ENCODE data around the gene RPS29. TPM values are rescaled to one million over a fixed set of nuclear protein-coding genes. Genes with fewer than 3 reads are reported as not detected.

Gene RPS29
- total and polyA plus RNA-seq, 2 of the 13 experiments (the other 11 are each of a cell fraction or from before 2014, with no cell fraction given): 4,303 to 8,215 TPM

DNA sequence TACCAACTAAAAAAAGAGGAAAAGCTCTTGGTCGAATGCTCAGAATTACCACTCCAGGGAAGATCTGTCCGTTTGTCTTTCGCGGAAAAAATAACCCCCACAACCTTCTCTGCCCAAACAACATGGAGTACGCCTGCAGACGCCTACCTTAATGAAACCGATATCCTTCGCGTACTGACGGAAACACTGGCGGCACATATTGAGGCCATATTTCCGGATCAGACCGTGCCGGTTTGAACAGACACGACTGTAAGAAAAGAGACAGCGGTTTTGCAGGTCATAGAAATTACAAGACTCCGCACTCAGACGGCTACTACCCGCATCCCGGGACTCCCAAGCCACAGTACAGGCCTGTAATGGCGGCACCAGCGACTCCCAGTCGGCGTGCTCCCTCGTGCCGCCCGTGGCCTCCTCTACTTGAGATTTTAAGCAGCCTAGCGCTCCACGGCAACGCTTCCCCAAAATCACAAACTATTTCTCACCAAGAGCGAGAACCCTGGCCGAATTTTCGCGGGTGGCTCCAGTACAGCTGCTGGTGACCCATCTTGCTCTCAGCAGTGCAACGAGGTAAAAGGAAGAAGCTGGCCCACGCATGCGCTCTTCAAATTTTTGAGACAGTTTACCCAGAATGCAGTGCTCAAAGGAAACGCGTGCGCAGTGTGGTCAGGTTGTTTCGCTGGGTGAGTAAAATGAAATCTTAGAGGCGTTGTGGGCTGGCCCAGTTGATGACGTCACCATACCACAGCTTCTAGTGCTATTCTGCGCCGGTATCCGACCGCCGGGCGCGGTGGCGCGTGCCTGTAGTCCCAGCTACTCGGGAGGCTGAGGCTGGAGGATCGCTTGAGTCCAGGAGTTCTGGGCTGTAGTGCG, at the start of gene RPS29 (continued):
- TF ChIP-seq, protein P1, sequence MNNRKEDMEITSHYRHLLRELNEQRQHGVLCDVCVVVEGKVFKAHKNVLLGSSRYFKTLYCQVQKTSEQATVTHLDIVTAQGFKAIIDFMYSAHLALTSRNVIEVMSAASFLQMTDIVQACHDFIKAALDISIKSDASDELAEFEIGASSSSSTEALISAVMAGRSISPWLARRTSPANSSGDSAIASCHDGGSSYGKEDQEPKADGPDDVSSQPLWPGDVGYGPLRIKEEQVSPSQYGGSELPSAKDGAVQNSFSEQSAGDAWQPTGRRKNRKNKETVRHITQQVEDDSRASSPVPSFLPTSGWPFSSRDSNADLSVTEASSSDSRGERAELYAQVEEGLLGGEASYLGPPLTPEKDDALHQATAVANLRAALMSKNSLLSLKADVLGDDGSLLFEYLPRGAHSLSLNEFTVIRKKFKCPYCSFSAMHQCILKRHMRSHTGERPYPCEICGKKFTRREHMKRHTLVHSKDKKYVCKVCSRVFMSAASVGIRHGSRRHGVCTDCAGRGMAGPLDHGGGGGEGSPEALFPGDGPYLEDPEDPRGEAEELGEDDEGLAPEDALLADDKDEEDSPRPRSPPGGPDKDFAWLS (CRISPR knock-in tag; IDR thresholded peaks at IDR 0.05; ENCODE audit: borderline replicate concordance): no peak
- TF ChIP-seq, protein P2, sequence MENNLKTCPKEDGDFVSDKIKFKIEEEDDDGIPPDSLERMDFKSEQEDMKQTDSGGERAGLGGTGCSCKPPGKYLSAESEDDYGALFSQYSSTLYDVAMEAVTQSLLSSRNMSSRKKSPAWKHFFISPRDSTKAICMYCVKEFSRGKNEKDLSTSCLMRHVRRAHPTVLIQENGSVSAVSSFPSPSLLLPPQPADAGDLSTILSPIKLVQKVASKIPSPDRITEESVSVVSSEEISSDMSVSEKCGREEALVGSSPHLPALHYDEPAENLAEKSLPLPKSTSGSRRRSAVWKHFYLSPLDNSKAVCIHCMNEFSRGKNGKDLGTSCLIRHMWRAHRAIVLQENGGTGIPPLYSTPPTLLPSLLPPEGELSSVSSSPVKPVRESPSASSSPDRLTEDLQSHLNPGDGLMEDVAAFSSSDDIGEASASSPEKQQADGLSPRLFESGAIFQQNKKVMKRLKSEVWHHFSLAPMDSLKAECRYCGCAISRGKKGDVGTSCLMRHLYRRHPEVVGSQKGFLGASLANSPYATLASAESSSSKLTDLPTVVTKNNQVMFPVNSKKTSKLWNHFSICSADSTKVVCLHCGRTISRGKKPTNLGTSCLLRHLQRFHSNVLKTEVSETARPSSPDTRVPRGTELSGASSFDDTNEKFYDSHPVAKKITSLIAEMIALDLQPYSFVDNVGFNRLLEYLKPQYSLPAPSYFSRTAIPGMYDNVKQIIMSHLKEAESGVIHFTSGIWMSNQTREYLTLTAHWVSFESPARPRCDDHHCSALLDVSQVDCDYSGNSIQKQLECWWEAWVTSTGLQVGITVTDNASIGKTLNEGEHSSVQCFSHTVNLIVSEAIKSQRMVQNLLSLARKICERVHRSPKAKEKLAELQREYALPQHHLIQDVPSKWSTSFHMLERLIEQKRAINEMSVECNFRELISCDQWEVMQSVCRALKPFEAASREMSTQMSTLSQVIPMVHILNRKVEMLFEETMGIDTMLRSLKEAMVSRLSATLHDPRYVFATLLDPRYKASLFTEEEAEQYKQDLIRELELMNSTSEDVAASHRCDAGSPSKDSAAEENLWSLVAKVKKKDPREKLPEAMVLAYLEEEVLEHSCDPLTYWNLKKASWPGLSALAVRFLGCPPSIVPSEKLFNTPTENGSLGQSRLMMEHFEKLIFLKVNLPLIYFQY (CRISPR knock-in tag; IDR thresholded peaks at IDR 0.05; ENCODE audit: borderline replicate concordance): peak; percentile 89
- TF ChIP-seq, protein P3, sequence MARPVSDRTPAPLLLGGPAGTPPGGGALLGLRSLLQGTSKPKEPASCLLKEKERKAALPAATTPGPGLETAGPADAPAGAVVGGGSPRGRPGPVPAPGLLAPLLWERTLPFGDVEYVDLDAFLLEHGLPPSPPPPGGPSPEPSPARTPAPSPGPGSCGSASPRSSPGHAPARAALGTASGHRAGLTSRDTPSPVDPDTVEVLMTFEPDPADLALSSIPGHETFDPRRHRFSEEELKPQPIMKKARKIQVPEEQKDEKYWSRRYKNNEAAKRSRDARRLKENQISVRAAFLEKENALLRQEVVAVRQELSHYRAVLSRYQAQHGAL (CRISPR knock-in tag; IDR thresholded peaks at IDR 0.05; ENCODE audit: not compliant biosample characterization): no peak
- no peak for TF ChIP-seq ISX (CRISPR knock-in tag; conservative IDR thresholded peaks at IDR 0.05)
- no peak for TF ChIP-seq NBN (conservative IDR thresholded peaks at IDR 0.05)
- TF ChIP-seq ZNF570 (CRISPR knock-in tag; IDR thresholded peaks at IDR 0.05; ENCODE audit: borderline replicate concordance): no peak
- TF ChIP-seq, protein P4, sequence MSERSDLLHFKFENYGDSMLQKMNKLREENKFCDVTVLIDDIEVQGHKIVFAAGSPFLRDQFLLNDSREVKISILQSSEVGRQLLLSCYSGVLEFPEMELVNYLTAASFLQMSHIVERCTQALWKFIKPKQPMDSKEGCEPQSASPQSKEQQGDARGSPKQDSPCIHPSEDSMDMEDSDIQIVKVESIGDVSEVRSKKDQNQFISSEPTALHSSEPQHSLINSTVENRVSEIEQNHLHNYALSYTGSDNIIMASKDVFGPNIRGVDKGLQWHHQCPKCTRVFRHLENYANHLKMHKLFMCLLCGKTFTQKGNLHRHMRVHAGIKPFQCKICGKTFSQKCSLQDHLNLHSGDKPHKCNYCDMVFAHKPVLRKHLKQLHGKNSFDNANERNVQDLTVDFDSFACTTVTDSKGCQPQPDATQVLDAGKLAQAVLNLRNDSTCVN (CRISPR knock-in tag; IDR thresholded peaks at IDR 0.05; ENCODE audit: borderline replicate concordance): no peak
- TF ChIP-seq KLF9 (CRISPR knock-in tag; IDR thresholded peaks at IDR 0.05; ENCODE audit: low read depth): no peak; the same call in 1 of the 2 replicates
- 0 out of 2 replicates have a peak, but pooled peaks have one; percentile 24 for TF ChIP-seq ZNF317 (CRISPR knock-in tag; IDR thresholded peaks at IDR 0.05)
- TF ChIP-seq GATAD1 (CRISPR knock-in tag; IDR thresholded peaks at IDR 0.05): peak; percentile 82
- TF ChIP-seq, protein P5, sequence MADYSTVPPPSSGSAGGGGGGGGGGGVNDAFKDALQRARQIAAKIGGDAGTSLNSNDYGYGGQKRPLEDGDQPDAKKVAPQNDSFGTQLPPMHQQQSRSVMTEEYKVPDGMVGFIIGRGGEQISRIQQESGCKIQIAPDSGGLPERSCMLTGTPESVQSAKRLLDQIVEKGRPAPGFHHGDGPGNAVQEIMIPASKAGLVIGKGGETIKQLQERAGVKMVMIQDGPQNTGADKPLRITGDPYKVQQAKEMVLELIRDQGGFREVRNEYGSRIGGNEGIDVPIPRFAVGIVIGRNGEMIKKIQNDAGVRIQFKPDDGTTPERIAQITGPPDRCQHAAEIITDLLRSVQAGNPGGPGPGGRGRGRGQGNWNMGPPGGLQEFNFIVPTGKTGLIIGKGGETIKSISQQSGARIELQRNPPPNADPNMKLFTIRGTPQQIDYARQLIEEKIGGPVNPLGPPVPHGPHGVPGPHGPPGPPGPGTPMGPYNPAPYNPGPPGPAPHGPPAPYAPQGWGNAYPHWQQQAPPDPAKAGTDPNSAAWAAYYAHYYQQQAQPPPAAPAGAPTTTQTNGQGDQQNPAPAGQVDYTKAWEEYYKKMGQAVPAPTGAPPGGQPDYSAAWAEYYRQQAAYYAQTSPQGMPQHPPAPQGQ (CRISPR knock-in tag; IDR thresholded peaks at IDR 0.05; ENCODE audit: borderline replicate concordance): no peak
- 0 out of 2 replicates have a peak, but pooled peaks have one; percentile 55 for TF ChIP-seq ZKSCAN8 (CRISPR knock-in tag; IDR thresholded peaks at IDR 0.05; ENCODE audit: borderline replicate concordance)
- no peak for TF ChIP-seq REL (CRISPR knock-in tag; conservative IDR thresholded peaks at IDR 0.05)
- TF ChIP-seq ZNF468 (CRISPR knock-in tag; IDR thresholded peaks at IDR 0.05): no peak
- peak; percentile 38; the same call in 1 of the 2 replicates for TF ChIP-seq SP4 (CRISPR knock-in tag; IDR thresholded peaks at IDR 0.05)
- TF ChIP-seq HNRNPH1 (optimal IDR thresholded peaks at IDR 0.05; ENCODE audit: low read depth, low read length): no peak
- TF ChIP-seq ZNF253 (CRISPR knock-in tag; IDR thresholded peaks at IDR 0.05; ENCODE audit: borderline replicate concordance): no peak
- TF ChIP-seq ZNF83 (CRISPR knock-in tag; IDR thresholded peaks at IDR 0.05; ENCODE audit: borderline replicate concordance): no peak
- no peak for TF ChIP-seq ZNF510 (CRISPR knock-in tag; IDR thresholded peaks at IDR 0.05; ENCODE audit: low read depth)
